NCI-H2227 (cell line): Measurements from ENCODE around the gene HCFC2.
"Not testable (repeated sequence)": the region's sequence is repeated elsewhere in the genome, so short reads cannot be mapped to it uniquely, and the experiment has no call there.

ENCODE experiments used
- DNase-seq: peaks from one replicate; lab custom pipeline; 2025; ENCODE audit not compliant: unreplicated experiment; lab: John Stamatoyannopoulos, UW

The HCFC2 gene

GRCh38 chr12:104064031-104064841, at the start of gene HCFC2:
Gene HCFC2 (plus strand): TSS chr12:104064531. CDS start chr12:104064561, 30 bp downstream.
- peak; percentile 95 for DNase-seq

- not testable (repeated sequence) for DNase-seq
Measured at GRCh38 chr12:104021862-104022261, 42.5 kb upstream of the HCFC2 start.

GRCh38 chr12:104022786-104023185, 41.5 kb upstream of the HCFC2 start:
- no peak for DNase-seq

GRCh38 chr12:104023710-104024109, 40.6 kb upstream of the HCFC2 start:
- DNase-seq = no peak

GRCh38 chr12:104024348-104024747, 40.0 kb upstream of the HCFC2 start:
- no peak for DNase-seq

- DNase-seq = no peak
Measured at GRCh38 chr12:104025771-104026170, 38.6 kb upstream of the HCFC2 start.

- no peak for DNase-seq
Measured at GRCh38 chr12:104026841-104027599, 37.3 kb upstream of the HCFC2 start.

- DNase-seq = not testable (repeated sequence)
Measured at GRCh38 chr12:104030596-104030995, 33.7 kb upstream of the HCFC2 start.

- not testable (repeated sequence) for DNase-seq
Measured at GRCh38 chr12:104036143-104036542, 28.2 kb upstream of the HCFC2 start.

GRCh38 chr12:104039769-104040168, 24.6 kb upstream of the HCFC2 start:
- not testable (repeated sequence) for DNase-seq

GRCh38 chr12:104042580-104042979, 21.8 kb upstream of the HCFC2 start:
- DNase-seq = no peak

- no peak for DNase-seq
Measured at GRCh38 chr12:104044158-104044557, 20.2 kb upstream of the HCFC2 start.

- no peak for DNase-seq
Measured at GRCh38 chr12:104046306-104046705, 18.0 kb upstream of the HCFC2 start.

GRCh38 chr12:104048162-104048561, 16.2 kb upstream of the HCFC2 start:
- no peak for DNase-seq

- no peak for DNase-seq
Measured at GRCh38 chr12:104048811-104049210, 15.5 kb upstream of the HCFC2 start.

- no peak for DNase-seq
Measured at GRCh38 chr12:104049278-104049902, 14.9 kb upstream of the HCFC2 start.

GRCh38 chr12:104049903-104050356, 14.4 kb upstream of the HCFC2 start, which contains the start of gene GLT8D2:
Gene GLT8D2 (minus strand): TSS chr12:104050187. CDS start chr12:104019648, 30,539 bp downstream.
- DNase-seq = peak; percentile 34

- no peak for DNase-seq
Measured at GRCh38 chr12:104050436-104050835, 13.9 kb upstream of the HCFC2 start.

GRCh38 chr12:104054681-104055346, 9.5 kb upstream of the HCFC2 start:
- no peak for DNase-seq

- DNase-seq = no peak
Measured at GRCh38 chr12:104055686-104056388, 8.5 kb upstream of the HCFC2 start.
